SK-N-SH treated with all-trans-retinoic acid at 6 μM for 48 hours (cell line): ENCODE results near the gene CLEC11A.

ENCODE experiments used
- CSDC2 ChIP-seq: fragments of 250-450 bp; sonication (Bioruptor Pico); IDR thresholded peaks from 2 replicates; pipeline ENCODE4 v1.5.0; 2020; ENCODE audit warnings: mild to moderate bottlenecking, moderate library complexity
- GLIS3 ChIP-seq: fragments of 250-450 bp; sonication (Bioruptor Pico); IDR thresholded peaks from 2 replicates; pipeline ENCODE4 v1.5.0; 2020; ENCODE audit warnings: mild to moderate bottlenecking, moderate library complexity
- OSR1 ChIP-seq: fragments of 250-450 bp; sonication (Bioruptor Pico); IDR thresholded peaks from 2 replicates; pipeline ENCODE4 v1.8.0; 2022; ENCODE audit warnings: moderate library complexity, mild to moderate bottlenecking, inconsistent platforms
- PPARA ChIP-seq: fragments of 250-450 bp; sonication (Bioruptor Pico); IDR thresholded peaks from 2 replicates; pipeline ENCODE4 v1.5.0; 2020; ENCODE audit warnings: mild to moderate bottlenecking, borderline replicate concordance
- RARB ChIP-seq: fragments of 250-450 bp; sonication (Bioruptor Pico); IDR thresholded peaks from 2 replicates; pipeline ENCODE4 v1.8.0; 2021; ENCODE audit warnings: mild to moderate bottlenecking, moderate library complexity
- ZC3H10 ChIP-seq: fragments of 250-450 bp; sonication (Bioruptor Pico); IDR thresholded peaks from 2 replicates; pipeline ENCODE4 v1.5.1; 2021; ENCODE audit warnings: mild to moderate bottlenecking, moderate library complexity
- ZFP30 ChIP-seq: fragments of 450-650 bp; formaldehyde crosslinking; IDR thresholded peaks from 2 replicates; pipeline ENCODE4 v1.5.0; 2022; ENCODE audit warnings: mild to moderate bottlenecking, moderate library complexity
- ZNF565 ChIP-seq: fragments of 450-650 bp; formaldehyde crosslinking; conservative IDR thresholded peaks from 2 replicates; pipeline ENCODE4 v1.5.0; 2020; ENCODE audit warnings: low read depth, mild to moderate bottlenecking, moderate library complexity
- TF ChIP-seq, protein P1 (sequence below): fragments of 250-450 bp; sonication (Bioruptor Pico); IDR thresholded peaks from 2 replicates; pipeline ENCODE4 v1.5.1; 2020; ENCODE audit warnings: low read depth, mild to moderate bottlenecking, moderate library complexity
- TF ChIP-seq, protein P2 (sequence below): fragments of 250-450 bp; sonication (Bioruptor Pico); IDR thresholded peaks from 2 replicates; pipeline ENCODE4 v1.8.0; 2020; ENCODE audit warnings: mild to moderate bottlenecking, moderate library complexity, borderline replicate concordance

DNA sequence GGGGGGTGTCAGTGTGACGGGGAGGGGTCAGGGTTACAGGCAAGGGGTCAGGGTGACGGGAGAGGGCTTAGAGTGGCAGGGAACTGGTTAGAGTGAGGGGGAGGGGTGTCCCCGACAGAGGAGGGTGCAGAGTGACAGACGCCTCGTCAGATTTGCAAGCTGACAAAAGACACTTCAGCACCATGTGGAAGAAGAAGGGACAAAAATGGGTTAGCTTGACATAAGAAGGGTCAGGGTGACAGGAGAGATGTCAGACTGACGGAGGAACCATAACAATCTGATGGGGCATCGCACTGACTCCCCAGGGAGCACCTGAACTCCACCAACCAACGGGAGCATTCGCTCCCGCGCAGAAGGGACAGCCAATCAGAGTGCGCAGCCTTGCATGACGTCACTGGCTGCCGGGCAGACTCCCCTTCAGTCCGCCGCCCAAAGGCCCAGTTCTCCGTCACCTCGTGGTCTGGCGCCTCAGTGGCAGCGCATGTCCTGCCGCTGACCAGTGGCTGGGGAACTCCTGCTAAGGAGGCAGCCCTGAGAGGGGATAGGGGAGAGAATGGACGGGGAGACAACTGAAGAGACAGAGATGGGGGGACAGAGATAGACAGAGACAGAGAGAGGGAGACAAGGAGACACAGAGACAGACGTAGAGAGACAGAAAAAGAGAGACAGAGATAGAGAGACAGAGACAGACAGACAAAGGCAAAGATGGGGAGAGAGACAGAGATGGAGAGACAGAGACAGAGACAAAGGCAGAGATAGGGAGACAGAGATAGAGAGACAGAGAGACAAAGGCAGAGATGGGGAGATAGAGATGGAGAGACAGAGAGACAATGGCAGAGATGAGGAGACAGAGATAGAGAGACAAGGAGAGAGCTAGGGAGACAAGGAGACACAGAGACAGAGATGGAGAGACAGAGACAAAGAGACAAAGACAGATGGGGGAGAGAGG lies 43.7 kb upstream of the CLEC11A start:
- TF ChIP-seq ZC3H10 (CRISPR knock-in tag) (no peak), PPARA (CRISPR knock-in tag) (no peak), ZNF565 (no peak), GLIS3 (CRISPR knock-in tag) (no peak), RARB (no peak), CSDC2 (no peak), ZFP30 (CRISPR knock-in tag) (no peak), OSR1 (no peak)
- TF ChIP-seq, protein P1, sequence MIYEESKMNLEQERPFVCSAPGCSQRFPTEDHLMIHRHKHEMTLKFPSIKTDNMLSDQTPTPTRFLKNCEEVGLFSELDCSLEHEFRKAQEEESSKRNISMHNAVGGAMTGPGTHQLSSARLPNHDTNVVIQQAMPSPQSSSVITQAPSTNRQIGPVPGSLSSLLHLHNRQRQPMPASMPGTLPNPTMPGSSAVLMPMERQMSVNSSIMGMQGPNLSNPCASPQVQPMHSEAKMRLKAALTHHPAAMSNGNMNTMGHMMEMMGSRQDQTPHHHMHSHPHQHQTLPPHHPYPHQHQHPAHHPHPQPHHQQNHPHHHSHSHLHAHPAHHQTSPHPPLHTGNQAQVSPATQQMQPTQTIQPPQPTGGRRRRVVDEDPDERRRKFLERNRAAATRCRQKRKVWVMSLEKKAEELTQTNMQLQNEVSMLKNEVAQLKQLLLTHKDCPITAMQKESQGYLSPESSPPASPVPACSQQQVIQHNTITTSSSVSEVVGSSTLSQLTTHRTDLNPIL: no peak
- TF ChIP-seq, protein P2, sequence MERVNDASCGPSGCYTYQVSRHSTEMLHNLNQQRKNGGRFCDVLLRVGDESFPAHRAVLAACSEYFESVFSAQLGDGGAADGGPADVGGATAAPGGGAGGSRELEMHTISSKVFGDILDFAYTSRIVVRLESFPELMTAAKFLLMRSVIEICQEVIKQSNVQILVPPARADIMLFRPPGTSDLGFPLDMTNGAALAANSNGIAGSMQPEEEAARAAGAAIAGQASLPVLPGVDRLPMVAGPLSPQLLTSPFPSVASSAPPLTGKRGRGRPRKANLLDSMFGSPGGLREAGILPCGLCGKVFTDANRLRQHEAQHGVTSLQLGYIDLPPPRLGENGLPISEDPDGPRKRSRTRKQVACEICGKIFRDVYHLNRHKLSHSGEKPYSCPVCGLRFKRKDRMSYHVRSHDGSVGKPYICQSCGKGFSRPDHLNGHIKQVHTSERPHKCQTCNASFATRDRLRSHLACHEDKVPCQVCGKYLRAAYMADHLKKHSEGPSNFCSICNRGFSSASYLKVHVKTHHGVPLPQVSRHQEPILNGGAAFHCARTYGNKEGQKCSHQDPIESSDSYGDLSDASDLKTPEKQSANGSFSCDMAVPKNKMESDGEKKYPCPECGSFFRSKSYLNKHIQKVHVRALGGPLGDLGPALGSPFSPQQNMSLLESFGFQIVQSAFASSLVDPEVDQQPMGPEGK (CRISPR knock-in tag): no peak
